ENCODE measurements around the gene DENND2A.
"Not testable (repeated sequence)": the region's sequence is repeated elsewhere in the genome, so short reads cannot be mapped to it uniquely, and the experiment has no call there.

Gene DENND2A

GRCh38 chr7:140517546-140518369 is 122.9 kb downstream of the DENND2A start:
- H3K4me3 ChIP-seq (ENCODE audit: low read depth, low read length) = no peak overlapping the region
- peak; percentile 90 for DNase-seq (ENCODE audit: low read depth)
- TF ChIP-seq MAX (IDR thresholded peaks at IDR 0.05; ENCODE audit: low read depth, low read length) (peak; percentile 72), CTCF (IDR thresholded peaks at IDR 0.05; ENCODE audit: low read depth, low read length) (peak; percentile 96), POLR2A (IDR thresholded peaks at IDR 0.05; ENCODE audit: extremely low read depth, insufficient read length) (no peak), MYC (IDR thresholded peaks at IDR 0.05; ENCODE audit: low read depth, low read length) (peak; percentile 43; the same call in 1 of the 2 replicates)

GRCh38 chr7:140512317-140513000 is 128.2 kb downstream of the DENND2A start:
- TF ChIP-seq MAX (IDR thresholded peaks at IDR 0.05; ENCODE audit: low read depth, low read length) (no peak), MYC (IDR thresholded peaks at IDR 0.05; ENCODE audit: low read depth, low read length) (no peak), POLR2A (IDR thresholded peaks at IDR 0.05; ENCODE audit: extremely low read depth, insufficient read length) (no peak), CTCF (IDR thresholded peaks at IDR 0.05; ENCODE audit: low read depth, low read length) (no peak)
- no peak for DNase-seq (ENCODE audit: low read depth)
- H3K4me3 ChIP-seq (ENCODE audit: low read depth, low read length) = no peak overlapping the region

- DNase-seq (ENCODE audit: low read depth) = no peak
- H3K4me3 ChIP-seq (ENCODE audit: low read depth, low read length) = no peak overlapping the region
- TF ChIP-seq POLR2A (IDR thresholded peaks at IDR 0.05; ENCODE audit: extremely low read depth, insufficient read length) (no peak), CTCF (IDR thresholded peaks at IDR 0.05; ENCODE audit: low read depth, low read length) (no peak), MAX (IDR thresholded peaks at IDR 0.05; ENCODE audit: low read depth, low read length) (no peak), MYC (IDR thresholded peaks at IDR 0.05; ENCODE audit: low read depth, low read length) (no peak)
These were observed 130.8 kb downstream of the DENND2A start for GRCh38 chr7:140509789-140510188.

- not testable (repeated sequence) for DNase-seq (ENCODE audit: low read depth); H3K4me3 ChIP-seq (ENCODE audit: low read depth, low read length)
These were observed 133.1 kb downstream of the DENND2A start for GRCh38 chr7:140507556-140507955.

- TF ChIP-seq CTCF (IDR thresholded peaks at IDR 0.05; ENCODE audit: low read depth, low read length) (no peak), MYC (IDR thresholded peaks at IDR 0.05; ENCODE audit: low read depth, low read length) (no peak), MAX (IDR thresholded peaks at IDR 0.05; ENCODE audit: low read depth, low read length) (no peak), POLR2A (IDR thresholded peaks at IDR 0.05; ENCODE audit: extremely low read depth, insufficient read length) (no peak)
- H3K4me3 ChIP-seq (ENCODE audit: low read depth, low read length) = no peak overlapping the region
- no peak for DNase-seq (ENCODE audit: low read depth)
These were observed 133.7 kb downstream of the DENND2A start for GRCh38 chr7:140506788-140507464.

GRCh38 chr7:140501966-140502365 is 138.6 kb downstream of the DENND2A start:
- no peak for TF ChIP-seq POLR2A (IDR thresholded peaks at IDR 0.05; ENCODE audit: extremely low read depth, insufficient read length)
- no peak for TF ChIP-seq MYC (IDR thresholded peaks at IDR 0.05; ENCODE audit: low read depth, low read length)
- TF ChIP-seq MAX (IDR thresholded peaks at IDR 0.05; ENCODE audit: low read depth, low read length) = no peak
- TF ChIP-seq CTCF (IDR thresholded peaks at IDR 0.05; ENCODE audit: low read depth, low read length) = no peak
- DNase-seq (ENCODE audit: low read depth) = no peak
- H3K4me3 ChIP-seq (ENCODE audit: low read depth, low read length) = no peak overlapping the region

- DNase-seq (ENCODE audit: low read depth); H3K4me3 ChIP-seq (ENCODE audit: low read depth, low read length): not testable (repeated sequence)
These were observed 142.8 kb downstream of the DENND2A start for GRCh38 chr7:140497807-140498206.

Measured in NB4 (cell line).